Activated CD4-positive, alpha-beta T cell treated with anti-CD3 and anti-CD28 coated beads, Interleukin-2, Interleukin-6, amounts not matched to agents 100 ng/mL and 50 ng/mL, durations not matched to agents 16 hours and 8 hours (primary cell): ENCODE results near the gene SMAP1.

Source experiments
- DNase-seq: peaks from one replicate; pipeline ENCODE4 v3.0.0-alpha.2; 2020

Gene SMAP1

DNA sequence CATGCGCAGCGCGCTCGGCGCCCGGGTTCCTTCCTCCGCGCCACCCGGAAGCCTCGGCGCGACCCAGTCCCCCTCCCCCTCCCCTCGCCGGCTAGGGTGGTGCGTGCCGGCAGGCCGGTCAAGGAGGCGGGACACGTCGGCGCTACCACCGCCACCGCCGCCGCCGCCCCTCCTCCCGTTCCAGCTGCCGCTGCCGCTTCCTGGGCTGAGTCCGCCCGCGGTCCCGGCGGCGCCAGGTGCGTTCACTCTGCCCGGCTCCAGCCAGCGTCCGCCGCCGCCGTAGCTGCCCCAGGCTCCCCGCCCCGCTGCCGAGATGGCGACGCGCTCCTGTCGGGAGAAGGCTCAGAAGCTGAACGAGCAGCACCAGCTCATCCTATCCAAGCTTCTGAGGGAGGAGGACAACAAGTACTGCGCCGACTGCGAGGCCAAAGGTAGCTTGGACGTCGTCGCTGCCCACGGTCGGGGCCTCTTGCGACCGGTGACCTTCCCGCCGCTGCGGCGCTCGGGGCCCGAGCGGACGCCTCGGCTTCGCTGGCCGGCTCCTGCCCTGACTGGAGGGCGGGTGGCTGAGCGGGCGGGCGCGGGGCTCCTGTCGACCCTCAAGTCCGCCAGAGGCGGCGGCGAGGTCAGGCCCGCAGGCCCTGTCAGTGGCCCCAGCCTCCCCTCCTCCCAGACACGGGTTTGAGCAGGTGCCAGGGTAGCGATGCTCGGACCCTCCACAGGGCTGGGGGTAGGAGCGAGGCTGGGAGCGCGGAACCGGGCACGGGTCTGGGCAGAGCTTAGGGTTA, at the start of gene SMAP1:
SMAP1 (plus strand) TSS at position 173 of the 788 bp plus-strand sequence; CDS start at position 314, 141 bp downstream.
- peak; percentile 97 for DNase-seq

DNA sequence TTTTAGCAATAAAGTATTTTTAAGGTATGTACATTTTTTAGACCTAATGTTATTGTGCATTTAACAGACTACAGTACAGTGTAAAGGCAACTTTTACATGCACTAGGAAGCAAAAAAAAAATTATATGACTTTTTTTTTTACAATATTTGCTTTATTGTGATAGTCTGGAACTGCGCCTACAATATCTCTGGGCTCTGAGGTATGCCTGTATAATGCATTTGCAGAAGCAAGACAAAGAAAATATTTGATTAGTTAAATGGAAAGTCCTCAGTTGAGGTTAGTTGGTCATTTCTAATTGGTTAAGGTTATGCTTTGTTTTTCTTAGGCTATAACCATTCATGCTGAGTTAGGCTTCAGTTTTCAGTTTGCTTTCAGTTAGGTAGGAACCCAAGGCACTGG, 46.9 kb upstream of the SMAP1 start:
- no peak for DNase-seq

DNA sequence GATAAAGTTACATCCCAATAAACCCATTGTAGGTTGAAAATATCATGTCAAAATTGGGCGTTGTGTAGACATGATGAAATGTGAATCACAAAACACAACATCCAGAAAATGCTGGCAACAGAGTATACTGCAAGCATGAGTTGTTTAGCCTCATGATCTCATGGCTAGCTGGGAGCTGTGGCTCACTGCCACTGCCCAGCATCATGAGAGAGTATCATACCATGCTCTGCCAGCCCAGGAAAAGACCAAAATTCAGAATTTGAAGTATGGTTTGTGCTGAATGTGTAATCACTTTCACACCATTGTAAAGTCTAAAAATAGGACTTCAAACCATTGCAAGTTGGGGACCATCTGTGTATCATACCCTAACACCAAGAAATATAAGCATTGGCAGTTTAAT, 45.2 kb upstream of the SMAP1 start:
- no peak for DNase-seq

- no peak for DNase-seq
Observed at GRCh38 chr6:70625436-70625835, 42.2 kb upstream of the SMAP1 start.

- DNase-seq, result no peak
Observed at GRCh38 chr6:70627500-70628254, 40.0 kb upstream of the SMAP1 start.

DNA sequence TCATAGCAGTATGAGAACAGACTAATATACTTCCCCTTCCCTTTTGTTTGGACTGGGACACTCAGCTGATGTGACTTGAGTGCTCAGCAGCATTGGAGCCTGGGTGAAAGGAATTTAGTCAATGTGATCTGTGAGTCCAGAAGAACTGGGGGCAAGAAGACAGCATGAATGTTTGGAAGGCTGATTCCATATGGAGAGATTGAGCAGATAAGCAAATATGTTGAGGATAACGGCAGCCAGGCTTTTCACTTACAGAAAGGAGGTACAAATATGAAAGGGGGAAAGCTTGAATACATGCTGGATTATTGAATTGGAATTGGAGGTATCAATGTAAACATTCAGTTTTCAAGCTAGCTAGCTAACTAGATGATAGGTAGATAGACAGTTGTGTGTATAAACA, 37.8 kb upstream of the SMAP1 start:
- DNase-seq, result no peak

GRCh38 chr6:70633870-70634269, 33.8 kb upstream of the SMAP1 start:
- DNase-seq, result peak; percentile 2

DNA sequence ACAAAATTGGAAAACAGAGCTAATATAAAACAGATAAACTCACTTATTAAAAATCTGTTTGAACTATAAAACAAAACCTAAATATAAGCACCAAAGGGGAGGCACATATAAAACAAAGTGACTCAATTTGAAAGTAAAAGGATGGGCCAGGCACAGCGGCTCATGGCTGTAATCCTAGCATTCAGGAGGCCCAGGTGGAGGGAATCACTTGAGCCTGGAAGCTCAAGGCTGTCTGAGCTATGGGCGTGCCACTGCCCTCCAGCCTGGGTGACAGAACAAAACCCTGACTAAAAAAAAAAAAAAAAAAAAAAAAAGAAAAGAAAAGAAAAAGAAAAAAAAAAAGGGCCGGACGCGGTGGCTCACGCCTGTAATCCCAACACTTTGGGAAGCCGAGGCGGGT, 31.1 kb upstream of the SMAP1 start:
- DNase-seq, result no peak

GRCh38 chr6:70638468-70638867, 29.2 kb upstream of the SMAP1 start:
- DNase-seq, result no peak

GRCh38 chr6:70651326-70651905, 16.3 kb upstream of the SMAP1 start:
- peak; percentile 80 for DNase-seq

- no peak for DNase-seq
Observed at GRCh38 chr6:70652216-70652615, 15.5 kb upstream of the SMAP1 start.

DNA sequence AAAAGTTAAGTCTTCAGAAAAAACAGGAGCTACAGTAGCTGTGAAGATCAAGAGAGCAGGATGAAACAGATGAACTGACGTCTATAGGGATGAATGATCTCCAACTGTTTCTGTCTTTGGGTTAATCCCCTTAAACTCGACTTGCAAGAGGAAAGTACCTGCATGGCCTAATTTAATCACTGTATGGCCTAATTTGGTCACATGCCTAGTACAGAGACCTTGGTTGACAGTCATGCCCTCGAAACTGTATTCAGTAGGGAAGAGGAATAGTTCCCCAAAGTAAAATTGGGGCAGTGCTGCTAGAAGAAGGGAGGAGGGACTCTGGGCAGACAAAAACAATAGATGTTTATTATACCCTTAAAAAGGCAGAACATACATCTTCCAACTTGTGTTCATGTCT, 10.0 kb upstream of the SMAP1 start:
- no peak for DNase-seq

- DNase-seq, result no peak
Observed at GRCh38 chr6:70663881-70664466, 3.7 kb upstream of the SMAP1 start.

GRCh38 chr6:70666706-70667105, 977 bp upstream of the SMAP1 start:
- no peak for DNase-seq

DNA sequence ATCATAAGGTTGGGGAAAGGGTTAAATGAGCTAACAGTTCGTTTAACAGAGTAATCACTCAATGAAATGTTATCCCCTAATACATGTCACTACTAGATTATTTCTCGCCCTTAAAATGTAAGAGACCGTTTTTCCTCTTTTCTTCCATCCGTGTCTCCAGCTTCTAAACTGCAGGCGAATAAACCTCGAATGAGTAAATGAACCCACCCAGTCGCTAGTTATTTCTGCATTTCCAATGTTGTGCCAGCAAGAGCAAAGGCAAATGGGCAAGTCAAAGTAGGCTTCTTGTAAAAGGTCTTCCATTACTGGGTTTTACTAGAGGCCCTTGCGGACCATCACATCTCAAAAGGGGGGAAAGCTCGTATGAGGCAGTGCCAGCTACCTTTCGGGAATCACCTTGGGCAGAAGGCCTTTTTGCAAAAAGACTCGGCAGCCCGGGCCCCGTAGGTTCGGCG, 400 bp upstream of the SMAP1 start:
- DNase-seq, result no peak

DNA sequence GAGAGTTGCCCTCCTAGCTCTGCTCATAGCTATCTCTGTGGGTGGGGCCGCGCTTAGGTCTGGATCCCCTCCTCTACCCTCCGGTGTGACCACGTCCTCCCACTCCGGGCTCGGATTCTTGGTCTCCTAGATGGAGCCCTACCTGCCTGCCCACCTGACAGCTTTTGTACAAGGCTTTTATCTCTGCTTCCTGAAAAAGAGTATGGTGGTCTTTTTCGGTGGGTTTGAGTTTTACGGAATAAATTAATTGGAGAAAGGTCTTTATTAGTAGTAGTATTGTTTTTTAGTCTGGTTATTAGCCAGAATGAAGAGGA, 773 bp downstream of the SMAP1 start:
- DNase-seq, result no peak

- peak; percentile 22 for DNase-seq
Observed at GRCh38 chr6:70669133-70669532, 1.4 kb downstream of the SMAP1 start.

GRCh38 chr6:70672549-70672948, 4.9 kb downstream of the SMAP1 start:
- DNase-seq, result no peak

DNA sequence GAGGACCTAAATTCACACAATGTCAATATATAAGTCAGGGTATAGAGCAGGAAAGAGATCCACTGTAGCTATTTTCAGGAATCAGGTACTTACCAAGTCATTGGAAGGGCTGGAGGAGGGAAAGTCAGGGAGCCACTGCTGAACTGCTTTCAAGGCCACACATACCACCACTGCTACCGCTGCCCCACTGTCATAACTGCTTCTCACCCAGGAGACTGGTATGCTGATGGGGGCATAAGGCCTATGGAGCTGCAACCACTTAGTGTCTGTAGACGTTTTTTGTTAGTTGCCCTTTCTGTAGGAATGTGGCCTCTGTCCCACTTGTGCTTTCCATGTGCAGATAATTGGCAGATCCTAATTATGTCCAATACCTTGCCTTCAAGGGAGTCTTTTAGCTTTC, 5.4 kb downstream of the SMAP1 start:
- no peak for DNase-seq

- DNase-seq, result peak; percentile 31
Observed at GRCh38 chr6:70673601-70674000, 5.9 kb downstream of the SMAP1 start.

DNA sequence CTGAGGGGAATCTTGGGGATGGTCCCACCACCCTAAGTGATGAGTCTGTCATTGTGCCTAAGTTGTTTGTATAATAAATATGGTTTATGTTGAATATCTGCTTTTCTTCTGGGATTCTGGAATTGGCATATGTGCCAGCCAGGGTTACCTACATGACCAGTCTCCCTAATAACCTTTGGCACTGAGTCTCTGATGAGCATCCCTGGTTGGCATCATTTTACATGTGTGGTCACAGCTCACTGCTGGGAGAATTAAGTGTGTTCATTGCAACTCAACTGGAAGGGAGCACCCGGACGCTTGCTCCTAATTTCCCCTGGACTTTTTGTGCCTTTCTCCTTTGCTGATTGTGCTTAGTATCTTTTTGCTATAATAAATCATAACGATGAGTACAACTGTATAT, 8.1 kb downstream of the SMAP1 start:
- no peak for DNase-seq

DNA sequence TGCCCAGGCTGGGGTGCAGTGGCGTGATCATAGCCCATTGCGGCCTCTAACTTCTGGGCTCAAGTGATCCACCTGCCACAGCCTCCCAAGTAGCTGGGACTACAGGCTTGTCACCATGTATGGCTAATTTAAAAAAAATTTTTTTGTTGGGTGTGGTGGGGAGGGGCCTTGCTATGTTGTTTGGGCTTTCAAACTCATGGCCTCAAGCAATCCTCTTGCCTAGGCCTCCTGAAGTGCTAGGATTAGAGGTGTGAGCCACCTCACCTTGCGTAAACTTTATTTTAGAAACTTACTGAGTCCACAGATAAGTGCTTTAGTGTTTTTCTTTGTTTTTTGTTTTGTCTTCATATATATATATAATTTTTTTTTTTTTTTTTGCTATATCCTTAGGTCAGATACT, 9.1 kb downstream of the SMAP1 start:
- DNase-seq, result no peak

- no peak for DNase-seq
Observed at GRCh38 chr6:70680396-70680795, 12.7 kb downstream of the SMAP1 start.
